ENCODE measurements around the gene ATP5PF.
"Not testable (repeated sequence)": the region's sequence is repeated elsewhere in the genome, so short reads cannot be mapped to it uniquely, and the experiment has no call there.

Gene ATP5PF

GRCh38 chr21:25722631-25723030 lies 12.1 kb downstream of the ATP5PF start:
- no peak for DNase-seq (ENCODE audit: low spot score)

GRCh38 chr21:25721987-25722386 lies 12.7 kb downstream of the ATP5PF start:
- no peak for DNase-seq (ENCODE audit: low spot score)

GRCh38 chr21:25717491-25718147 lies 17.1 kb downstream of the ATP5PF start:
- DNase-seq (ENCODE audit: low spot score): no peak

- not testable (repeated sequence) for DNase-seq (ENCODE audit: low spot score)
These were observed 20.6 kb downstream of the ATP5PF start for GRCh38 chr21:25714066-25714465.

- no peak for DNase-seq (ENCODE audit: low spot score)
These were observed 24.2 kb downstream of the ATP5PF start for GRCh38 chr21:25710550-25710949.

GRCh38 chr21:25709684-25710265 lies 24.9 kb downstream of the ATP5PF start:
- no peak for DNase-seq (ENCODE audit: low spot score)

GRCh38 chr21:25708467-25709065 lies 26.1 kb downstream of the ATP5PF start:
- peak; percentile 63 for DNase-seq (ENCODE audit: low spot score)

GRCh38 chr21:25701529-25701928 lies 33.2 kb downstream of the ATP5PF start:
- no peak for DNase-seq (ENCODE audit: low spot score)

GRCh38 chr21:25700741-25701140 lies 34.0 kb downstream of the ATP5PF start:
- DNase-seq (ENCODE audit: low spot score): no peak

- not testable (repeated sequence) for DNase-seq (ENCODE audit: low spot score)
These were observed 39.2 kb downstream of the ATP5PF start for GRCh38 chr21:25695461-25695860.

GRCh38 chr21:25691976-25692375 lies 42.7 kb downstream of the ATP5PF start:
- DNase-seq (ENCODE audit: low spot score): no peak

GRCh38 chr21:25689226-25689625 lies 45.5 kb downstream of the ATP5PF start:
- no peak for DNase-seq (ENCODE audit: low spot score)

GRCh38 chr21:25688275-25689155 lies 46.2 kb downstream of the ATP5PF start:
- DNase-seq (ENCODE audit: low spot score): no peak

GRCh38 chr21:25687787-25688186 lies 46.9 kb downstream of the ATP5PF start:
- no peak for DNase-seq (ENCODE audit: low spot score)

GRCh38 chr21:25682382-25682781 lies 52.3 kb downstream of the ATP5PF start:
- no peak for DNase-seq (ENCODE audit: low spot score)

GRCh38 chr21:25676451-25676850 lies 58.3 kb downstream of the ATP5PF start:
- no peak for DNase-seq (ENCODE audit: low spot score)
